ENCODE measurements around the gene BIRC2.

GRCh38 chr11:102386136-102386734 lies 39.2 kb downstream of the BIRC2 start:
- TF ChIP-seq CTCF (IDR thresholded peaks at IDR 0.05) (no peak), RARB (CRISPR knock-in tag; IDR thresholded peaks at IDR 0.05) (no peak), NR3C1 (IDR thresholded peaks at IDR 0.05) (no peak), ESRRA (IDR thresholded peaks at IDR 0.05; ENCODE audit: borderline replicate concordance, low read length) (no peak), POLR2A (IDR thresholded peaks at IDR 0.05; ENCODE audit: low read length) (no peak), USF2 (IDR thresholded peaks at IDR 0.05) (no peak), JUNB (IDR thresholded peaks at IDR 0.05) (no peak)

All from A549 (cell line).